KMS-11 (cell line): ENCODE data around the gene TIE1.

ENCODE experiments used
- H2AFZ ChIP-seq: fragments of 200-600 bp; sonication (generic); 2 replicates; pipeline ENCODE4 v1.6.1; 2016; ENCODE audit warnings: antibody characterized with exemption, mixed run types, low read depth
- H3K27ac ChIP-seq: fragments of 200-600 bp; sonication (generic); 2 replicates; pipeline ENCODE4 v1.6.1; 2016; ENCODE audit warnings: mild to moderate bottlenecking, mixed run types
- H3K27me3 ChIP-seq: fragments of 200-600 bp; sonication (generic); 2 replicates; pipeline ENCODE4 v1.6.1; 2017; ENCODE audit warnings: mild to moderate bottlenecking, low read depth, mixed run types, moderate library complexity; ENCODE audit not compliant: insufficient read depth
- H3K36me3 ChIP-seq: fragments of 200-600 bp; sonication (generic); 2 replicates; pipeline ENCODE4 v1.6.1; 2017; ENCODE audit warnings: mild to moderate bottlenecking, mixed run types; ENCODE audit not compliant: insufficient read depth
- H3K4me1 ChIP-seq: fragments of 200-600 bp; sonication (generic); 2 replicates; pipeline ENCODE4 v1.6.1; 2016; ENCODE audit warnings: mild to moderate bottlenecking, low read depth, mixed run types; ENCODE audit not compliant: poor library complexity, severe bottlenecking
- H3K4me2 ChIP-seq: fragments of 200-600 bp; sonication (generic); 2 replicates; pipeline ENCODE4 v1.7.0; 2016; ENCODE audit warnings: mild to moderate bottlenecking, mixed run types
- H3K4me3 ChIP-seq: fragments of 200-600 bp; sonication (generic); IDR thresholded peaks from 2 replicates; pipeline ENCODE4 v1.6.1; 2017; ENCODE audit warnings: low read depth, low read length, mixed read lengths; ENCODE audit not compliant: insufficient read depth
- H3K79me2 ChIP-seq: fragments of 200-600 bp; sonication (generic); 2 replicates; pipeline ENCODE4 v1.6.1; 2016; ENCODE audit warnings: low read depth, mixed run types; ENCODE audit not compliant: insufficient read depth
- H3K9ac ChIP-seq: fragments of 200-600 bp; sonication (generic); 2 replicates; pipeline ENCODE4 v1.6.1; 2016; ENCODE audit warnings: mild to moderate bottlenecking, mixed run types
- H4K20me1 ChIP-seq: fragments of 200-600 bp; sonication (generic); 2 replicates; pipeline ENCODE4 v1.6.1; 2016; ENCODE audit warnings: mild to moderate bottlenecking, mixed run types; ENCODE audit not compliant: insufficient read depth
- CTCF ChIP-seq: fragments of 200-600 bp; sonication (generic); conservative IDR thresholded peaks from 2 replicates; pipeline ENCODE4 v1.6.1; 2017; ENCODE audit warnings: low read depth, mild to moderate bottlenecking, antibody characterized with exemption, low read length, moderate library complexity, mixed read lengths

Gene TIE1

GRCh38 chr1:43272576-43273571 lies 27.9 kb upstream of the TIE1 start:
- Histone ChIP-seq H3K36me3 (no peaks in the 10 kb centered on the region), H2AFZ (no peak overlapping the region), H3K27ac (no peak overlapping the region), H4K20me1 (no peaks in the 10 kb centered on the region), H3K4me1 (no peaks in the 10 kb centered on the region), H3K9ac (no peak overlapping the region), H3K4me2 (no peak overlapping the region), H3K79me2 (no peaks in the 10 kb centered on the region), H3K4me3 (no peak overlapping the region), H3K27me3 (no peaks in the 10 kb centered on the region)
- no peak for TF ChIP-seq CTCF

GRCh38 chr1:43273708-43274107 lies 27.1 kb upstream of the TIE1 start:
- Histone ChIP-seq H3K79me2 (no peaks in the 10 kb centered on the region), H3K36me3 (no peaks in the 10 kb centered on the region), H3K4me3 (no peak overlapping the region), H2AFZ (no peak overlapping the region), H3K4me2 (no peak overlapping the region), H4K20me1 (no peaks in the 10 kb centered on the region), H3K4me1 (no peaks in the 10 kb centered on the region), H3K27me3 (no peaks in the 10 kb centered on the region), H3K9ac (no peak overlapping the region), H3K27ac (no peak overlapping the region)
- TF ChIP-seq CTCF: no peak

DNA sequence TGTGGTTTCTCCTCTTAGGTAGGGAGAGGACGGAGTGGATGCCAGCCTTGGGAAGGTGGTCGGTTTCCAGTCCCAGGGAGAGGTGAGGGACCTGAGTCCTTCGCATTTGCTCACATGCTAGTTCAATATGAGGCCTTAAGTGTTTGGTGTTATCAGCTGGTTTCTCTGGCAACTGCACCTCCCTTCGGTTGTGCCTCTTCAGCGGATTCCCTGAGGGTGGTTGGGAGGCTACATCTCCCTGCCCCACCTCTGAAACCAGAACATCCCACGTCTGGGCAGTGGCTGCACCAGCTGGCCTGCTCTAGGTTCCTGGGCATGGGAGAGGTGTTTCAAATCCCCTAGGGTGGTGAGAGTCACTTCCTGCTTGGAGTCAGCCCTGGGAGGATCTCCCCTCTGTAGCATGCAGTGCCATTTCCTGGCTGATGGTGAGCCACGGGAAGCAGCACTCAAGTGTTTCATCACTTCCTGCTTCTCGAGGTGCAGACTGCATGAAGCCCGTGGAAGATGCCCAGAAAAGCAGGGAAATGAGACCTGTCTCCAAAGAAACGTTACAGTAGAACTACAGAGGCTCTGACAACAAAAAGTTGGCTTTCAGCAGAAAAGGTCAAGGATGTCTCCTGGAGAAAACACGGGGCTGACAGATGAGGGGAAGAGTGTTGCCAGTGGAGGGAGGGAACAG lies 26.5 kb upstream of the TIE1 start:
- Histone ChIP-seq H3K79me2 (no peaks in the 10 kb centered on the region), H3K27ac (no peak overlapping the region), H3K36me3 (no peaks in the 10 kb centered on the region), H3K4me1 (no peaks in the 10 kb centered on the region), H3K4me3 (no peak overlapping the region), H2AFZ (peak overlapping the region; percentile 39; the same call in 1 of the 2 replicates), H3K4me2 (no peak overlapping the region), H4K20me1 (no peaks in the 10 kb centered on the region), H3K27me3 (no peaks in the 10 kb centered on the region), H3K9ac (no peak overlapping the region)
- TF ChIP-seq CTCF: no peak

- Histone ChIP-seq H2AFZ (peak overlapping the region; percentile 39; the same call in 1 of the 2 replicates), H3K27ac (no peak overlapping the region), H3K4me2 (no peak overlapping the region)
These were observed 26.0 kb upstream of the TIE1 start for GRCh38 chr1:43274804-43275180.

More at GRCh38 chr1:43274804-43275180, 26.0 kb upstream of the TIE1 start:
- Histone ChIP-seq H3K9ac (no peak overlapping the region), H3K79me2 (no peaks in the 10 kb centered on the region), H3K4me1 (no peaks in the 10 kb centered on the region), H3K27me3 (no peaks in the 10 kb centered on the region), H4K20me1 (no peaks in the 10 kb centered on the region), H3K36me3 (no peaks in the 10 kb centered on the region), H3K4me3 (no peak overlapping the region)
- no peak for TF ChIP-seq CTCF
